ENCODE results near the gene ZNF398.
"Not testable (repeated sequence)": the region's sequence is repeated elsewhere in the genome, so short reads cannot be mapped to it uniquely, and the experiment has no call there.

ZNF398 gene, protein sequence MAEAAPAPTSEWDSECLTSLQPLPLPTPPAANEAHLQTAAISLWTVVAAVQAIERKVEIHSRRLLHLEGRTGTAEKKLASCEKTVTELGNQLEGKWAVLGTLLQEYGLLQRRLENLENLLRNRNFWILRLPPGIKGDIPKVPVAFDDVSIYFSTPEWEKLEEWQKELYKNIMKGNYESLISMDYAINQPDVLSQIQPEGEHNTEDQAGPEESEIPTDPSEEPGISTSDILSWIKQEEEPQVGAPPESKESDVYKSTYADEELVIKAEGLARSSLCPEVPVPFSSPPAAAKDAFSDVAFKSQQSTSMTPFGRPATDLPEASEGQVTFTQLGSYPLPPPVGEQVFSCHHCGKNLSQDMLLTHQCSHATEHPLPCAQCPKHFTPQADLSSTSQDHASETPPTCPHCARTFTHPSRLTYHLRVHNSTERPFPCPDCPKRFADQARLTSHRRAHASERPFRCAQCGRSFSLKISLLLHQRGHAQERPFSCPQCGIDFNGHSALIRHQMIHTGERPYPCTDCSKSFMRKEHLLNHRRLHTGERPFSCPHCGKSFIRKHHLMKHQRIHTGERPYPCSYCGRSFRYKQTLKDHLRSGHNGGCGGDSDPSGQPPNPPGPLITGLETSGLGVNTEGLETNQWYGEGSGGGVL

DNA sequence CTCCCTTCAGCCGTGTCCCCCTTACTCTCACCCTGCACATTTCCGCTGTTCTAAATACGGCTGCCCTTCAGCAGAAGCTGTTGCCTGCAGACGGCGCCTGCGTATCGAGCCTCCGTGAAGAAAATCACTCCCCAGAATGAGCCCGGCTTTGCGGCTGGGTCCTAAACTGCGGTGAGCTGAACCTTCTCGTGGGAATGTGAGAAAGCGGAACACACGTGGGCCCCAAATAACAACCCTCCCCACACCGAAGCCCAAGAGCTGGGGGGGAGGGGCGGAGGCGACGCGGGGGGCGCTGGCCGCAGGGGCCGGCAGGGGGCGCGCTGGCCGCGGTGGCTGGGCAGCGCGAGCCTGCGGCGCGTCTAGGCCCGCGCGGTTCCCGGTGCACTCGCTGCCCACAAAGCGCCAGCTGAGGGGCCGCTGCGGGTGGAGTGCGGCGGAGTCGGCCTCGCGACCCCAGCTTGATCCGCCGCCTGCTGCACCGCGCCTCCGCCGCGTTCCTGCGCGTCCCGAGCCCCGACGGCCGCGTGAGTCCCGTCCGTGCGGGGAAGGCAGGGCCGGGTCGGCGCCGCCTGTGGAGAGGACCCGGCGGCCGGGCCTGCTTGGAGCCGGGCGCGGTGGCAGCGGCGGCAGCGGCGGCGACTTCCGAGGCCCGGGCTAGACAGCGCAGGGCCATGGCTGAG lies at the start of gene ZNF398:
ZNF398 (plus strand) TSS at position 382 of the 680 bp plus-strand sequence; CDS start at position 672, 290 bp downstream.
- DNase-seq (ENCODE audit: low read depth in 3 of 3) = peak; percentile 55 to 75 (median 61)

GRCh38 chr7:149099058-149099457 lies 48.2 kb upstream of the ZNF398 start:
- DNase-seq (ENCODE audit: low read depth in 3 of 3) = no peak

- DNase-seq (ENCODE audit: low read depth in 3 of 3) = no peak
Measured at GRCh38 chr7:149100821-149101220, 46.4 kb upstream of the ZNF398 start.

DNA sequence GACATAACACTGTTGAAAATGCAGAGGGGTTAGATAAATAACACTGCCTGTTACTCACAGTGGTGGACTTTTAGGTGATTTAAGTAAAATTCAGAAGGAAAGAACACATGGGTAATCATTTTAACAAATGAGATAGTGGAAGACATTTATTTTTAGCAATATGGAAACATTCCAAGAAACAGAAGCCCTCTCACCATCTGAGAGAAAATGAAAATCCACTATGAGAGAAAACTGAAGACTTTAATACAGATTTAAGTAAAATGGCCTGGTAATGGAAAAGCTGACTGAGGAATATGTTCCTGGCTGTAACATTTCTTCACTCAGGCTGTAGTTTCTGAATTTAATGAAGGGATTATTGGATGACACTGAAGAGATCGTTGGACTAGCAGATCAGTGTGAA lies 44.6 kb upstream of the ZNF398 start:
- no peak for DNase-seq (ENCODE audit: low read depth in 3 of 3)

GRCh38 chr7:149103424-149103823 lies 43.8 kb upstream of the ZNF398 start:
- DNase-seq (ENCODE audit: low read depth in 3 of 3) = no peak

GRCh38 chr7:149104214-149104613 lies 43.0 kb upstream of the ZNF398 start:
- DNase-seq (ENCODE audit: low read depth in 3 of 3) = no peak

DNA sequence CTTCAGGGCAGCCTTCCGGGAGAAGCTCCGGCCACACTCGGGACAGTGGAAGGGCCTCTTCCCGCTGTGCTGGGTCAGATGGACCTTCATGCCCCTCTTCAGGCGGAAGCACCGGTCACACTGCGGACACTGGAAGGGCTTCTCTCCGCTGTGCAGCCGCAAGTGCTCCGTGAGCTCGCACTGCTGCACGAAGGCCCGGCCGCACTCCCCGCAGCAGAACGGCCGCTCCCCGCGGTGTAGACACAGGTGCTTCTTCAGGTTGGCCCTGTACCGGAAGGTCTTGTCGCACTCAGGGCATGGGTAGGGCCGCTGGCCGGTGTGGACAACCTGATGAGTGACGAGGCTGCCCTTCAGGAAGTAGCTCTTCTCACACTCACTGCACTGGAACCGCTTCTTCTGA lies 42.5 kb upstream of the ZNF398 start:
- DNase-seq (ENCODE audit: low read depth in 3 of 3) = no peak

GRCh38 chr7:149109969-149110368 lies 37.3 kb upstream of the ZNF398 start:
- no peak for DNase-seq (ENCODE audit: low read depth in 3 of 3)

- no peak for DNase-seq (ENCODE audit: low read depth in 3 of 3)
Measured at GRCh38 chr7:149125189-149125862, 21.9 kb upstream of the ZNF398 start.

DNA sequence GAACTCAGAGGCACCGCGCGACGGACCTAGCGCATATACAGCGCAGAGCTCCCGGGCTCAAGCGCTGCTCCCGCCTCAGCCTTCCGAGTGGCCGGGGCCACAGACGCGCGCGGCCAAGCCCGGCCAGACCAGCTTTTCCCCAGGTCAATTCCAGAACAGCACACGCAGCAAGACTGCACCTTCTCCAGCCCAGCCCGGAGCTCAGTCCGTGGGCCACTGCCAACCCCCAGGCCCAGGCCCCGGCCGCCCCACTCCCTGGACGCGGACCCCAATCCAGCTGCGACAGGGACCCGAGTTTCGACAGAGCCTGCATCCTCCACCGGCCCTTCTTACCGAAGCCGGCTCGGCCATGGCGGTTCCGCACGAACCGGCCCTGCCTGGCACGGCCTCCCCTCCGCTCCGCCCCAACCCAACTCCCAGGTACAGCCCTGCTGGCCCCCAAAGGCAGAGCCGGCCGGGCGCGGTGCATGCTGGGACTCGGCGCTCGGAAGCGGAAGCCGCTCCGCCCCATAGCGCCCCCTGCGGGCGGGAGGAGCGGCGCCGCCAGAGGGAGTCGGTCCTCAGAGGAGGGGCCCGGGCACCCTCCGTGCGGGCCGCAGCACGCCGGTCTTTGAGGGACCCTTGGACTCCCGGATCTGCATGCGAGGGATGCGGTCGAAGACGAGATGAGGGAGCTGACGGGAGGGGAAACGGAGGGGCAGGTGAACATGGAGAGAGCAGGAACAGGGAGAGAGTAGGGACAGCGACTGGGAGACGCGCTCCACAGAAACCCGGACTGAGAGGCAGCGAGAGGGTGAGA lies 21.2 kb upstream of the ZNF398 start, which contains the start of gene ZNF425:
ZNF425 (minus strand) TSS at position 462 of the 799 bp plus-strand sequence; CDS start at position 351, 111 bp downstream.
- DNase-seq (ENCODE audit: low read depth in 3 of 3) = peak; percentile 86 to 94 (median 88)

- peak; percentile 35 to 65 (median 40) for DNase-seq (ENCODE audit: low read depth in 3 of 3)
Measured at GRCh38 chr7:149126662-149127266, 20.5 kb upstream of the ZNF398 start.

DNA sequence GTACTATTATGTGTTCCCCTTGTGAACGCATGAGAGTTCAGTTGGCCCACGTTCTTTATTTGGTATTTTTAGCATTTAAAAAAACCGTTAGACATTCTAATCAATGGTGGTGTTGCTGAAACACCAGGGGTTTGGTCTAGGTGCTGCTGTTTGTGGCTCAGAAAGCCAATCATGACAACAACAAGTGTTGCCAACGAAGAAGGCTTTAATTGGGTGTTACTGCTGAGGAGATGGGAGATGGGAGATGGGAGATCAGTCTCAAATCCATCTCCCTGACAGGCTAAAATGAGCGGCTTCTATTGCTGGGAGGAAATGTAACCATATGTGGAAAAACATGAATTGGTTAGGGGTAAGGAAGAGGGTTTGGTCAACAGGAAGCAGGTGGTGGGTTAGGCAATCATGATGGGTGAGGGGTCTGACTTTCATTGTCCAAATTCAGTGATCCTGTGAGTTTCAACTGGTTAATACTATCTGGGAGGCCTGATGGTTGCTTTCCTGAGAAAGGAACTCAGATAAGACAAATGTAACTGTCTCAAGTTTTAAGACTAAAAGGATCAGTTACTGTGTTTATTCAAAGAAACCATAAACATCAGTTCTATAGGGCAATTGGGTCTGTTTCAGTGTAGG lies 16.6 kb upstream of the ZNF398 start:
- DNase-seq (ENCODE audit: low read depth in 3 of 3) = no peak

- no peak for DNase-seq (ENCODE audit: low read depth in 3 of 3)
Measured at GRCh38 chr7:149133028-149133710, 14.1 kb upstream of the ZNF398 start.

GRCh38 chr7:149136118-149136517 lies 11.1 kb upstream of the ZNF398 start:
- DNase-seq (ENCODE audit: low read depth in 3 of 3) = no peak

DNA sequence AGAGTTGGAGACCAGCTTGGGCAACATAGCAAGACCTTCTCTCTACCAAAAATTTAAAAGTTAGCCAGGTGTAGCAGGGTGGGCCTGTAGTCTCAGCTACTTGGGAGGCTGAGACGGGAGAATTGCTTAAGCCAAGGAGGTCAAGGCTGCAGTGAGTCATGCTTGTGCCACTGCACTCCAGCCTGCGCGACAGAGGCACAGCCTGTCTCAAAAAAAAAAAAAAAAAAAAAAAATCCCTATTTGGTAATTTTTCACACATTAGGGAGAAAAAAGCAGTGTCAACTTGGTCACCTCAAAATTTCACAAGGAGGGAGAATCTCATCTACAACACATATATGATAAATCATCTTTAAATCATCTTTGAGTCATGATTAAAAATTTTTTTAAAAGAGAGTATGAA lies 6.4 kb upstream of the ZNF398 start:
- no peak for DNase-seq (ENCODE audit: low read depth in 3 of 3)

DNA sequence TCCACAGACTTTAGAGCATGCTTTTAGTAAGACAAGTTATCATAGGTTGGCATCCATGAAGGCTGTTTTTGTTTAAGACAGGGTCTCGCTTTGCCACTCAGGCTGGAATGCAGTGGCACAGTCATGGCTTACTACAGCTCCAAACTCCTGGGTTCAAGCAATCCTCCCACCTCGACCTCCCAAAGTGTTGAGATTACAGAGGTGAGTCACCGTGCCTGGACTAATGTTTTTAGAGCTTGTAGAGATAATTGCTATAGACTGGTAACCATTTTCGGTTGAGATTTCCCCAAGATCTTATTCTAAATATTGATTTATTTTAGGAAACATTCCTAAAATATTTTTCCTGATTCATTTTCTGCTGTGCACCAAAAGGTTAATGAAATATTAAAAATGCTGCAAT lies 5.4 kb upstream of the ZNF398 start:
- DNase-seq (ENCODE audit: low read depth in 3 of 3) = no peak

GRCh38 chr7:149144436-149144922 lies 2.8 kb upstream of the ZNF398 start:
- not testable (repeated sequence) for DNase-seq (ENCODE audit: low read depth in 3 of 3)

- DNase-seq (ENCODE audit: low read depth in 3 of 3) = no peak
Measured at GRCh38 chr7:149145031-149145845, 2.0 kb upstream of the ZNF398 start.

Data from stimulated activated CD4-positive, alpha-beta T cell treated with anti-CD3 and anti-CD28 coated beads, TNF-alpha, amount 100 ng/mL, for 48 hours (primary cell).